IMR-90 (cell line): ENCODE data around the gene AP3B1. TPM values are rescaled to one million over a fixed set of nuclear protein-coding genes. Genes with fewer than 3 reads are reported as not detected.
A peak's percentile ranks its signal among the peaks of the same experiment; 100 is the strongest.

Source experiments
- ATAC-seq: fragments of 200-7000 bp; cut with Tn5 transposase; 2 replicates; pipeline ENCODE4 v1.9.1; 2020; ENCODE audit warnings: low read depth, mild to moderate bottlenecking, moderate library complexity
- Bru-seq: library from RNA; stranded (reverse); fragments of 400-500 nt; gene quantifications from one replicate; lab custom pipeline; 2021; lab: Mats Ljungman, UMichigan
- BruChase-seq, 2 experiments: library from RNA; stranded (reverse); fragments of 400-500 nt; gene quantifications; one replicate each; lab custom pipeline; 2021; lab: Mats Ljungman, UMichigan
- BruUV-seq: library from RNA; stranded (reverse); fragments of 400-500 nt; replicated peaks from 2 replicates; lab custom pipeline; 2021; lab: Mats Ljungman, UMichigan
- CTCF ChIA-PET: fragments of 300-600 bp; formaldehyde crosslinking; extraction: SDS; loops from one replicate; lab custom pipeline; 2021; ENCODE audit warnings: antibody characterized with exemption; lab: Yijun Ruan, JAX
- POLR2A ChIA-PET: fragments of 300-600 bp; sonication (Branson Sonifier 250); formaldehyde crosslinking; loops from one replicate; lab custom pipeline; 2022; ENCODE audit warnings: antibody characterized with exemption; ENCODE audit not compliant: unreplicated experiment; lab: Charles Lee
- DNase-seq: peaks from one replicate; pipeline ENCODE4 v3.0.0; 2013
- H2AFZ ChIP-seq: replicated peaks from 2 replicates; pipeline ENCODE3; 2013; ENCODE audit warnings: low read length, mild to moderate bottlenecking; ENCODE audit not compliant: poor library complexity
- H2AK5ac ChIP-seq: 2 replicates; pipeline ENCODE4 v1.6.1; 2013; ENCODE audit warnings: low read depth, low read length, inconsistent platforms
- H2AK9ac ChIP-seq: replicated peaks from 2 replicates; pipeline ENCODE3; 2013; ENCODE audit warnings: mild to moderate bottlenecking, low read depth, low read length, moderate library complexity; ENCODE audit not compliant: poor library complexity
- H2BK120ac ChIP-seq: 2 replicates; pipeline ENCODE4 v1.6.1; 2013; ENCODE audit warnings: low read depth, low read length, inconsistent platforms
- H2BK15ac ChIP-seq: 3 replicates; pipeline ENCODE4 v1.6.1; 2013; ENCODE audit warnings: low read depth, low read length, inconsistent platforms
- H2BK20ac ChIP-seq: 2 replicates; pipeline ENCODE4 v1.6.1; 2013; ENCODE audit warnings: low read depth, mild to moderate bottlenecking, inconsistent platforms, low read length, moderate library complexity
- H2BK5ac ChIP-seq: 2 replicates; pipeline ENCODE4 v1.6.1; 2013; ENCODE audit warnings: mild to moderate bottlenecking, low read depth, low read length, inconsistent platforms; ENCODE audit not compliant: poor library complexity, severe bottlenecking
- H3K14ac ChIP-seq: replicated peaks from 2 replicates; pipeline ENCODE4 v1.6.1; 2013; ENCODE audit warnings: low read depth, low read length, inconsistent platforms
- H3K18ac ChIP-seq: 2 replicates; pipeline ENCODE4 v1.6.1; 2013; ENCODE audit warnings: low read depth, low read length, control low read depth
- H3K23ac ChIP-seq: 2 replicates; pipeline ENCODE4 v1.6.1; 2013; ENCODE audit warnings: low read depth, low read length, inconsistent platforms
- H3K27ac ChIP-seq: 2 replicates; pipeline ENCODE4 v1.5.1; 2013; ENCODE audit warnings: mild to moderate bottlenecking, control low read depth, low read length; ENCODE audit not compliant: insufficient read depth
- H3K27me3 ChIP-seq: 2 replicates; pipeline ENCODE4 v1.6.1; 2013; ENCODE audit warnings: low read length; ENCODE audit not compliant: control insufficient read depth, insufficient read depth
- H3K36me3 ChIP-seq: 2 replicates; pipeline ENCODE4 v1.6.1; 2013; ENCODE audit warnings: low read length, mixed read lengths; ENCODE audit not compliant: control insufficient read depth, insufficient read depth
- H3K4ac ChIP-seq: 2 replicates; pipeline ENCODE4 v1.6.1; 2013; ENCODE audit warnings: low read depth, low read length, inconsistent platforms
- H3K4me1 ChIP-seq: 2 replicates; pipeline ENCODE4 v1.6.1; 2013; ENCODE audit warnings: low read length, mixed read lengths; ENCODE audit not compliant: control insufficient read depth, insufficient read depth
- H3K4me2 ChIP-seq: 2 replicates; pipeline ENCODE4 v1.6.1; 2013; ENCODE audit warnings: low read depth, mild to moderate bottlenecking, control low read depth, low read length, moderate library complexity
- H3K4me3 ChIP-seq: 2 replicates; pipeline ENCODE4 v1.5.1; 2013; ENCODE audit warnings: low read depth, mild to moderate bottlenecking, control low read depth, low read length, moderate library complexity; ENCODE audit not compliant: insufficient read depth
- H3K56ac ChIP-seq: 2 replicates; pipeline ENCODE4 v1.6.1; 2013; ENCODE audit warnings: low read length, inconsistent platforms; ENCODE audit not compliant: insufficient read depth; ENCODE audit errors: extremely low read depth
- H3K79me1 ChIP-seq, 2 experiments: 2 replicates each; pipeline ENCODE4 v1.6.1; 2013; ENCODE audit warnings: low read length in 2 of 2, inconsistent platforms in 1 of 2, low read depth in 1 of 2
- H3K9ac ChIP-seq: 2 replicates; pipeline ENCODE4 v1.6.1; 2013; ENCODE audit warnings: low read depth, low read length, control low read depth
- H3K9me1 ChIP-seq: 2 replicates; pipeline ENCODE4 v1.6.1; 2013; ENCODE audit warnings: low read length, inconsistent platforms; ENCODE audit not compliant: insufficient read depth
- H3K9me3 ChIP-seq: 2 replicates; pipeline ENCODE4 v1.6.1; 2013; ENCODE audit warnings: low read length; ENCODE audit not compliant: control insufficient read depth, insufficient read depth
- H4K20me1 ChIP-seq: 2 replicates; pipeline ENCODE4 v1.6.1; 2013; ENCODE audit warnings: low read length, inconsistent platforms; ENCODE audit not compliant: insufficient read depth
- H4K5ac ChIP-seq: 2 replicates; pipeline ENCODE4 v1.6.1; 2013; ENCODE audit warnings: mild to moderate bottlenecking, low read depth, low read length, control low read depth
- H4K8ac ChIP-seq, 2 experiments: 2 replicates each; pipeline ENCODE4 v1.6.1; 2013; ENCODE audit warnings: low read depth in 2 of 2, low read length in 2 of 2, control low read depth in 1 of 2, inconsistent platforms in 1 of 2
- H4K91ac ChIP-seq: 2 replicates; pipeline ENCODE4 v1.6.1; 2013; ENCODE audit warnings: low read depth, low read length, inconsistent platforms; ENCODE audit not compliant: insufficient read depth
- BHLHE40 ChIP-seq: fragments of 150-350 bp; IDR thresholded peaks from 2 replicates; pipeline ENCODE4 v1.6.1; 2016; ENCODE audit warnings: mild to moderate bottlenecking, low read depth, low read length
- CEBPB ChIP-seq: IDR thresholded peaks from 2 replicates; pipeline ENCODE4 v1.6.1; 2012; ENCODE audit warnings: low read depth, low read length, improper control_type of control experiment
- MAZ ChIP-seq: IDR thresholded peaks from 2 replicates; pipeline ENCODE4 v1.6.1; 2012; ENCODE audit warnings: low read depth, mild to moderate bottlenecking, low read length, improper control_type of control experiment, moderate library complexity, borderline replicate concordance
- MXI1 ChIP-seq: IDR thresholded peaks from 2 replicates; pipeline ENCODE4 v1.6.1; 2012; ENCODE audit warnings: low read depth, mild to moderate bottlenecking, low read length, moderate library complexity, borderline replicate concordance
- POLR2A ChIP-seq: IDR thresholded peaks from 2 replicates; pipeline ENCODE4 v1.6.1; 2012; ENCODE audit warnings: mild to moderate bottlenecking, low read depth, low read length
- WGBS, 2 experiments: methylation state at CpG; one replicate each; pipeline versions ENCODE4 v1.1.5 to v1.1.7; 2013; ENCODE audit warnings: missing lambda C conversion rate in 2 of 2; ENCODE audit not compliant: insufficient read length in 1 of 2; ENCODE audit errors: extremely low coverage in 2 of 2; 5-methylcytosine and 5-hydroxymethylcytosine counted together
- dilution Hi-C: fragments of 300-500 bp; cut with HindIII; formaldehyde crosslinking; loops from one replicate; pipeline ENCODE4 v1.14.3; 2018; ENCODE audit warnings: low sequenced_read_pairs; ENCODE audit not compliant: unreplicated experiment
- in situ Hi-C: fragments of 300-500 bp; cut with MboI; formaldehyde crosslinking; loops from 3 replicates; pipeline ENCODE4 v1.14.3; 2019; ENCODE audit warnings: low sequenced_read_pairs, inconsistent platforms, mixed read lengths
- intact Hi-C: fragments of 100-400 bp; cut with micrococcal nuclease; formaldehyde crosslinking; loops from 2 replicates; pipeline ENCODE4 v1.10.0; 2022
- long read RNA-seq: library from polyadenylated mRNA; unstranded; transcript quantifications from one replicate; pipeline ENCODE4 v2.0.0, GENCODE V29; 2021; ENCODE audit not compliant: unreplicated experiment
- polyA plus RNA-seq, 3 experiments: library from polyadenylated mRNA; depleted of rRNA; stranded (reverse); fragments of >200 nt; gene quantifications; 2 replicates each; pipeline ENCODE4 v1.2.3, GENCODE V29; 2012; ENCODE audit warnings: low replicate concordance in 1 of 3
- total RNA-seq: library from RNA; depleted of rRNA; stranded (reverse); fragments of >200 nt; gene quantifications from 2 replicates; pipeline ENCODE4 v1.2.3, GENCODE V29; 2012; rRNA removed

AP3B1 gene
- 59.0 and 67.8 TPM in 2 replicates for total RNA-seq
- polyA plus RNA-seq (2012; rRNA removed), result 24.0 and 33.1 TPM in 2 replicates
- polyA plus RNA-seq (2012; cell fraction: cytosol; rRNA removed), result 10.0 and 13.1 TPM in 2 replicates
- polyA plus RNA-seq (2012; cell fraction: nucleus; rRNA removed; ENCODE audit: low replicate concordance), result 5.0 and 33.9 TPM in 2 replicates
- percentile 88 among the genes with signal in this experiment for Bru-seq, nascent RNA
- BruChase-seq, experiment 1, labeled RNA remaining after a 6-hour chase, result percentile 71 among the genes with signal in this experiment
- BruChase-seq, experiment 2, labeled RNA remaining after a 2-hour chase, result percentile 76 among the genes with signal in this experiment
- long read RNA-seq, full-length matches to known transcripts, result 9 of 63 reads
- long read RNA-seq, partial matches to known transcripts, result 45 of 63 reads
- long read RNA-seq, other reads (novel, unspliced or antisense), result 9 of 63 reads

- H2BK5ac ChIP-seq, result peak within 1 kb of the TSS; percentile 84
- peak within 1 kb of the TSS; percentile 94 for H3K9ac ChIP-seq
- TF ChIP-seq MXI1 (peak; percentile 64; the same call in 1 of the 2 replicates), BHLHE40 (0 out of 2 replicates have a peak, but pooled peaks have one; percentile 12), POLR2A (peak; percentile 87), CEBPB (no peak), MAZ (peak; percentile 34; the same call in 1 of the 2 replicates)
- ATAC-seq, result peak; percentile 97
- peak within 1 kb of the TSS; percentile 78 for H4K91ac ChIP-seq
- H3K56ac ChIP-seq, result peak within 1 kb of the TSS; percentile 96
- H3K23ac ChIP-seq, result peak within 1 kb of the TSS; percentile 86
- POLR2A ChIA-PET, result interaction anchor here (0.6 kb wide), 2 partner anchors 232 to 246 kb away, joined by 3 read pairs; no protein-coding TSS in a partner anchor
- CTCF ChIA-PET, result interaction anchor here (0.6 kb wide), 1 partner anchor 1035 kb away, joined by 5 read pairs; no protein-coding TSS in a partner anchor
- peaks cover 0 to 32% of the 10 kb centered on the region in 2 experiments; a peak in 2 of 4 replicates for H3K79me1 ChIP-seq
- H3K9me3 ChIP-seq, result no peaks in the 10 kb centered on the region
- H2BK120ac ChIP-seq, result peak within 1 kb of the TSS; percentile 84
- peak within 1 kb of the TSS; percentile 82; the same call in 2 of the 3 replicates for H2BK15ac ChIP-seq
- peak within 1 kb of the TSS; percentile 80 to 91 for H4K8ac ChIP-seq
- peaks cover 11% of the 10 kb centered on the region for H4K20me1 ChIP-seq
- peak within 1 kb of the TSS; percentile 28; the same call in 1 of the 2 replicates for H2BK20ac ChIP-seq
- peak within 1 kb of the TSS; percentile 92 for H3K4ac ChIP-seq
- H3K9me1 ChIP-seq, result peaks cover 7% of the 10 kb centered on the region; the same call in 1 of the 2 replicates
- H3K27ac ChIP-seq, result peak within 1 kb of the TSS; percentile 94
- peak within 1 kb of the TSS; percentile 86 for H3K4me3 ChIP-seq
- peak within 1 kb of the TSS; percentile 93 for H3K14ac ChIP-seq
- H3K27me3 ChIP-seq, result no peaks in the 10 kb centered on the region
- H3K36me3 ChIP-seq, result no peaks in the 10 kb centered on the region
- H3K4me1 ChIP-seq, result peaks cover 3% of the 10 kb centered on the region
- peak within 1 kb of the TSS; percentile 98 for H3K4me2 ChIP-seq
- dilution Hi-C loops (no loop called here), intact Hi-C loops (loop anchor here (1.0 to 5.0 kb wide), 3 partner anchors 52 to 284 kb away; partner anchors contain the start of gene SCAMP1), in situ Hi-C loops (loop anchor here (5.0 kb wide), 1 partner anchor 63 kb away; no protein-coding TSS in a partner anchor)
- peak within 1 kb of the TSS; percentile 98 for H2AK9ac ChIP-seq
- no TSS peak for BruUV-seq
- peak within 1 kb of the TSS; percentile 71 for H4K5ac ChIP-seq
- H2AK5ac ChIP-seq, result peak within 1 kb of the TSS; percentile 81
- 1% methylated on average over 22 of the region's 53 CpGs; no CpG with 5 or more reads in 1 of the 2 experiments for WGBS, 2 experiments
- peak within 1 kb of the TSS; percentile 98 for H2AFZ ChIP-seq
- peak; percentile 99 for DNase-seq
- peak within 1 kb of the TSS; percentile 75 for H3K18ac ChIP-seq
These were observed at the start of gene AP3B1 for GRCh38 chr5:78294248-78295034. Gene AP3B1, minus strand, starts transcription at chr5:78294698. Its CDS starts 119 bp downstream, at chr5:78294579.
